SK-N-SH treated with all-trans-retinoic acid at 6 μM for 48 hours (cell line): ENCODE results near the gene ADAT3.

Experiments used
- CSDC2 ChIP-seq: fragments of 250-450 bp; sonication (Bioruptor Pico); IDR thresholded peaks from 2 replicates; pipeline ENCODE4 v1.5.0; 2020; ENCODE audit warnings: mild to moderate bottlenecking, moderate library complexity
- SNAI2 ChIP-seq: fragments of 250-450 bp; sonication (Bioruptor Pico); IDR thresholded peaks from 2 replicates; pipeline ENCODE4 v1.5.0; 2020; ENCODE audit warnings: mild to moderate bottlenecking, moderate library complexity

DNA sequence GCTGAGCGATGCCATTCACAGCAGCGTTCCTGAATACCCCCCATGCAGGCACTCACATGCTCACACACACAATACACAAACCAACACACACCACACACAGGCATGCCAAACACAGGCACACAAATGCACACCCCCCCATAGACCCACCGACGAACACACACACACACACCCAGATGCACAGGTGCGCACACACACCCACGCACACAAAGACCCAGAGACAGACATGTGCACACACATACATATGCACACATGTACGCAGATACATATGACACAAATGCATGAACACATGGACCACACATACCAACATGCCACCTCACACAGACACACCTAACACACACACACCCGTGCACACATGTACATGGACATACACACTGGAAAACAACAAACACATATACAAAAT lies 28.7 kb downstream of the ADAT3 start:
- TF ChIP-seq CSDC2 (CRISPR knock-in tag) (no peak), SNAI2 (CRISPR knock-in tag) (no peak)
